ENCODE measurements around the gene CABLES2. TPM values are rescaled to one million over a fixed set of nuclear protein-coding genes. Genes with fewer than 3 reads are reported as not detected.

The CABLES2 gene
- total RNA-seq, 2 donors from 2014 or later: 1.6 to 2.6 TPM

DNA sequence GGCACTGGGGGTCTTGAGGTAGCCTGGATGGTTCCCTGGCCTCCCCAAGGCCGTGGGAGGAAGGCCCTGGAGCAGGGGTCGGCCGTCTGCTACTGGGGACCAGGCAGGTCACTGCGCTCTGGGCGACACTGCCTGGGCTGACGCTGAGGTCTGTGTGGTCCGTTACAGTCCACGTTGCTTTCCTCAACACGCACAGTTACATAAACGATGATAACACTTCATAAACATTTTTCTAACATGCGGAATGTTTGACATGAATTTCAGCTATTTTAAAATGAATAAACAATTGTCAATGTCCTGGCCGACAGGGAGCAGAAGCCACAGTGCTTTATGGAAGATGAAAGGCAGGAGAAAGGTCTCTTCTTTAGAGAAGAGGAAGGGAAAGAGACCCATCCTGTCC is 30.4 kb upstream of the CABLES2 start:
- no peak for DNase-seq
- no peak overlapping the region for H3K27ac ChIP-seq
- no peak overlapping the region for H3K4me3 ChIP-seq
- no peaks in the 10 kb centered on the region for H3K4me1 ChIP-seq
- H3K36me3 ChIP-seq (replicated peaks in 1 of 2; ENCODE audit: insufficient read depth in 1 of 2, low read depth in 2 of 2): no peaks in the 10 kb centered on the region
- intact Hi-C loops (cut with DNase I): no loop called here
- H3K9me3 ChIP-seq: no peaks in the 10 kb centered on the region
- TF ChIP-seq, protein P1, sequence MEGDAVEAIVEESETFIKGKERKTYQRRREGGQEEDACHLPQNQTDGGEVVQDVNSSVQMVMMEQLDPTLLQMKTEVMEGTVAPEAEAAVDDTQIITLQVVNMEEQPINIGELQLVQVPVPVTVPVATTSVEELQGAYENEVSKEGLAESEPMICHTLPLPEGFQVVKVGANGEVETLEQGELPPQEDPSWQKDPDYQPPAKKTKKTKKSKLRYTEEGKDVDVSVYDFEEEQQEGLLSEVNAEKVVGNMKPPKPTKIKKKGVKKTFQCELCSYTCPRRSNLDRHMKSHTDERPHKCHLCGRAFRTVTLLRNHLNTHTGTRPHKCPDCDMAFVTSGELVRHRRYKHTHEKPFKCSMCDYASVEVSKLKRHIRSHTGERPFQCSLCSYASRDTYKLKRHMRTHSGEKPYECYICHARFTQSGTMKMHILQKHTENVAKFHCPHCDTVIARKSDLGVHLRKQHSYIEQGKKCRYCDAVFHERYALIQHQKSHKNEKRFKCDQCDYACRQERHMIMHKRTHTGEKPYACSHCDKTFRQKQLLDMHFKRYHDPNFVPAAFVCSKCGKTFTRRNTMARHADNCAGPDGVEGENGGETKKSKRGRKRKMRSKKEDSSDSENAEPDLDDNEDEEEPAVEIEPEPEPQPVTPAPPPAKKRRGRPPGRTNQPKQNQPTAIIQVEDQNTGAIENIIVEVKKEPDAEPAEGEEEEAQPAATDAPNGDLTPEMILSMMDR (IDR thresholded peaks at IDR 0.05): no peak
- TF ChIP-seq POLR2A (IDR thresholded peaks at IDR 0.05): no peak
- H3K27me3 ChIP-seq: no peaks in the 10 kb centered on the region
- WGBS, 2 donors: 77% methylated on average over 8 to 10 of the region's 12 CpGs
- no peak for ATAC-seq

DNA sequence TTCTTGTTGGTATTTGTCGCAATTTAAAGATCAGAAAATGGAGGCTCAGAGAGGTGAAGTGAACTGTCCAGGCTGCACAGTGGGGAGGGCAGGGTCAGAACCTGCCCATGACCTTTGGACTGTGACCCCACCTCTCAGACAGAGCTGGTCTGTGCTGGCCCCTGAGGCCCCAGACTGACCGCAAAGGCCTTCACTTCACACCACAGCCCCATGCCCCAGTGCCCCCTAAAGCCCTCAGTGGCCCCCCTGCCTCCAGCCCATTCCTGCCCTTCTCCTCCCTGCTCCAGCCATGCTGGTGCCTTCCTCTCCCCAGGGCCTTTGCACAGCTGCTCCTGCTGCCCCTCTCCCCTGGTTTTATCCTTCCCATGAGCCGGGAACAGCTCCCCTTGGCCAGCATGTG is 29.6 kb upstream of the CABLES2 start:
- Histone ChIP-seq H3K4me3 (no peak overlapping the region), H3K27me3 (no peaks in the 10 kb centered on the region), H3K36me3 (replicated peaks in 1 of 2; ENCODE audit: insufficient read depth in 1 of 2, low read depth in 2 of 2) (no peaks in the 10 kb centered on the region), H3K9me3 (no peaks in the 10 kb centered on the region), H3K4me1 (no peaks in the 10 kb centered on the region), H3K27ac (no peak overlapping the region)
- no peak for DNase-seq
- TF ChIP-seq, protein P1 (IDR thresholded peaks at IDR 0.05): no peak
- no peak for TF ChIP-seq POLR2A (IDR thresholded peaks at IDR 0.05)
- 81 to 89% methylated on average over 3 of the region's 3 CpGs for WGBS, 2 donors
- intact Hi-C loops (cut with DNase I): no loop called here
- ATAC-seq: no peak

GRCh38 chr20:62433658-62434497 is 26.8 kb upstream of the CABLES2 start:
- ATAC-seq: no peak
- H3K4me1 ChIP-seq: no peaks in the 10 kb centered on the region
- DNase-seq: no peak
- WGBS, 2 donors: 58 to 66% methylated on average over 25 to 32 of the region's 32 CpGs
- TF ChIP-seq, protein P1 (IDR thresholded peaks at IDR 0.05): no peak
- TF ChIP-seq POLR2A (IDR thresholded peaks at IDR 0.05): no peak
- no peak overlapping the region for H3K4me3 ChIP-seq
- no peaks in the 10 kb centered on the region for H3K9me3 ChIP-seq
- intact Hi-C loops (cut with DNase I): no loop called here
- no peaks in the 10 kb centered on the region for H3K36me3 ChIP-seq (replicated peaks in 1 of 2; ENCODE audit: insufficient read depth in 1 of 2, low read depth in 2 of 2)
- H3K27me3 ChIP-seq: no peaks in the 10 kb centered on the region
- no peak overlapping the region for H3K27ac ChIP-seq

GRCh38 chr20:62430866-62431447 is 23.9 kb upstream of the CABLES2 start:
- no peak for TF ChIP-seq POLR2A (IDR thresholded peaks at IDR 0.05)
- TF ChIP-seq, protein P1 (IDR thresholded peaks at IDR 0.05): no peak
- intact Hi-C loops (cut with DNase I): no loop called here
- WGBS, 2 donors: 49 to 55% methylated on average over 23 of the region's 23 CpGs
- no peaks in the 10 kb centered on the region for H3K27me3 ChIP-seq
- no peaks in the 10 kb centered on the region for H3K36me3 ChIP-seq (replicated peaks in 1 of 2; ENCODE audit: insufficient read depth in 1 of 2, low read depth in 2 of 2)
- DNase-seq: no peak
- no peak for ATAC-seq
- H3K9me3 ChIP-seq: no peaks in the 10 kb centered on the region
- no peak overlapping the region for H3K4me3 ChIP-seq
- peaks cover 26% of the 10 kb centered on the region for H3K4me1 ChIP-seq
- no peak overlapping the region for H3K27ac ChIP-seq
